Neural cell (in vitro differentiated cells): ENCODE measurements around the gene PRTN3.
"Not testable (repeated sequence)": the region's sequence is repeated elsewhere in the genome, so short reads cannot be mapped to it uniquely, and the experiment has no call there.

Experiments used
- EP300 ChIP-seq: fragments of 450-650 bp; conservative IDR thresholded peaks from 2 replicates; pipeline ENCODE4 v1.6.1; 2014; ENCODE audit warnings: antibody characterized with exemption, mild to moderate bottlenecking, moderate library complexity; ENCODE audit not compliant: poor library complexity, severe bottlenecking
- EZH2 ChIP-seq: fragments of 200-600, 300-800 bp; shearing (Covaris generic), sonication (generic); IDR thresholded peaks from 2 replicates; pipeline ENCODE4 v1.6.1; 2014; ENCODE audit warnings: antibody characterized with exemption, low read length, borderline replicate concordance, mild to moderate bottlenecking; ENCODE audit not compliant: insufficient read depth, poor library complexity, severe bottlenecking
- MXI1 ChIP-seq: fragments of 450-650 bp; conservative IDR thresholded peaks from 2 replicates; pipeline ENCODE4 v1.6.1; 2014; ENCODE audit warnings: antibody characterized with exemption, mild to moderate bottlenecking; ENCODE audit not compliant: poor library complexity, severe bottlenecking
- POLR2AphosphoS5 ChIP-seq: IDR thresholded peaks from 2 replicates; pipeline ENCODE4 v1.6.1; 2012
- RAD21 ChIP-seq: fragments of 450-650 bp; conservative IDR thresholded peaks from 2 replicates; pipeline ENCODE4 v1.6.1; 2014; ENCODE audit warnings: antibody characterized with exemption, mild to moderate bottlenecking, moderate library complexity
- SMC3 ChIP-seq: fragments of 450-650 bp; conservative IDR thresholded peaks from 2 replicates; pipeline ENCODE4 v1.6.1; 2014; ENCODE audit warnings: antibody characterized with exemption, mild to moderate bottlenecking, moderate library complexity; ENCODE audit not compliant: poor library complexity
- TAF1 ChIP-seq: IDR thresholded peaks from 2 replicates; pipeline ENCODE4 v1.6.1; 2012; ENCODE audit warnings: low read depth
- TF ChIP-seq, protein P1 (sequence below): fragments of 450-650 bp; IDR thresholded peaks from 2 replicates; pipeline ENCODE4 v1.5.1; 2014; ENCODE audit warnings: antibody characterized with exemption, mild to moderate bottlenecking, moderate library complexity; ENCODE audit not compliant: poor library complexity, severe bottlenecking
- TF ChIP-seq, protein P2 (sequence below): IDR thresholded peaks from 2 replicates; pipeline ENCODE4 v1.6.1; 2012; ENCODE audit warnings: borderline replicate concordance

DNA sequence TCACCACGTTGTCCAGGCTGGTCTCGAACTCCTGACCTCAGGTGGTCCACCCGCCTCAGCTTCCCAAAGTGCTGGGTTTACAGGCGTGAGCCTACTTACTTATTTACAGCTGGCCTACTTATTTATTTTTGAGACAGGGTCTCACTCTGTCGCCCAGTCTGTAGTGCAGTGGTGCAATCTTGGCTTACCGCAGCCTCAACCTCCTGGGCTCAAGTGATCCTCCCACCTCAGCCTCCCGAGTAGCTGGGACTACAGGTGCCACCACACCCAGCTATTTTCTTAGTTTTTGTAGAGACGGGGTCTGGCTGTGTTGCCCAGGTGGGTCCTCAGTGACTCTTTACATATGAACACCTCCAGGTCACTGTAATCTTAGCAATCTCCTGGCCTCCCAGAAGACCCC lies 8.4 kb downstream of the PRTN3 start:
- TF ChIP-seq TAF1, EZH2, RAD21, SMC3, MXI1, EP300, POLR2AphosphoS5: not testable (repeated sequence)
- TF ChIP-seq, protein P1, sequence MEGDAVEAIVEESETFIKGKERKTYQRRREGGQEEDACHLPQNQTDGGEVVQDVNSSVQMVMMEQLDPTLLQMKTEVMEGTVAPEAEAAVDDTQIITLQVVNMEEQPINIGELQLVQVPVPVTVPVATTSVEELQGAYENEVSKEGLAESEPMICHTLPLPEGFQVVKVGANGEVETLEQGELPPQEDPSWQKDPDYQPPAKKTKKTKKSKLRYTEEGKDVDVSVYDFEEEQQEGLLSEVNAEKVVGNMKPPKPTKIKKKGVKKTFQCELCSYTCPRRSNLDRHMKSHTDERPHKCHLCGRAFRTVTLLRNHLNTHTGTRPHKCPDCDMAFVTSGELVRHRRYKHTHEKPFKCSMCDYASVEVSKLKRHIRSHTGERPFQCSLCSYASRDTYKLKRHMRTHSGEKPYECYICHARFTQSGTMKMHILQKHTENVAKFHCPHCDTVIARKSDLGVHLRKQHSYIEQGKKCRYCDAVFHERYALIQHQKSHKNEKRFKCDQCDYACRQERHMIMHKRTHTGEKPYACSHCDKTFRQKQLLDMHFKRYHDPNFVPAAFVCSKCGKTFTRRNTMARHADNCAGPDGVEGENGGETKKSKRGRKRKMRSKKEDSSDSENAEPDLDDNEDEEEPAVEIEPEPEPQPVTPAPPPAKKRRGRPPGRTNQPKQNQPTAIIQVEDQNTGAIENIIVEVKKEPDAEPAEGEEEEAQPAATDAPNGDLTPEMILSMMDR: not testable (repeated sequence)
- TF ChIP-seq, protein P2, sequence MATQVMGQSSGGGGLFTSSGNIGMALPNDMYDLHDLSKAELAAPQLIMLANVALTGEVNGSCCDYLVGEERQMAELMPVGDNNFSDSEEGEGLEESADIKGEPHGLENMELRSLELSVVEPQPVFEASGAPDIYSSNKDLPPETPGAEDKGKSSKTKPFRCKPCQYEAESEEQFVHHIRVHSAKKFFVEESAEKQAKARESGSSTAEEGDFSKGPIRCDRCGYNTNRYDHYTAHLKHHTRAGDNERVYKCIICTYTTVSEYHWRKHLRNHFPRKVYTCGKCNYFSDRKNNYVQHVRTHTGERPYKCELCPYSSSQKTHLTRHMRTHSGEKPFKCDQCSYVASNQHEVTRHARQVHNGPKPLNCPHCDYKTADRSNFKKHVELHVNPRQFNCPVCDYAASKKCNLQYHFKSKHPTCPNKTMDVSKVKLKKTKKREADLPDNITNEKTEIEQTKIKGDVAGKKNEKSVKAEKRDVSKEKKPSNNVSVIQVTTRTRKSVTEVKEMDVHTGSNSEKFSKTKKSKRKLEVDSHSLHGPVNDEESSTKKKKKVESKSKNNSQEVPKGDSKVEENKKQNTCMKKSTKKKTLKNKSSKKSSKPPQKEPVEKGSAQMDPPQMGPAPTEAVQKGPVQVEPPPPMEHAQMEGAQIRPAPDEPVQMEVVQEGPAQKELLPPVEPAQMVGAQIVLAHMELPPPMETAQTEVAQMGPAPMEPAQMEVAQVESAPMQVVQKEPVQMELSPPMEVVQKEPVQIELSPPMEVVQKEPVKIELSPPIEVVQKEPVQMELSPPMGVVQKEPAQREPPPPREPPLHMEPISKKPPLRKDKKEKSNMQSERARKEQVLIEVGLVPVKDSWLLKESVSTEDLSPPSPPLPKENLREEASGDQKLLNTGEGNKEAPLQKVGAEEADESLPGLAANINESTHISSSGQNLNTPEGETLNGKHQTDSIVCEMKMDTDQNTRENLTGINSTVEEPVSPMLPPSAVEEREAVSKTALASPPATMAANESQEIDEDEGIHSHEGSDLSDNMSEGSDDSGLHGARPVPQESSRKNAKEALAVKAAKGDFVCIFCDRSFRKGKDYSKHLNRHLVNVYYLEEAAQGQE: not testable (repeated sequence)
